ENCODE data around the gene MEAK7. TPM values are rescaled to one million over a fixed set of nuclear protein-coding genes. Genes with fewer than 3 reads are reported as not detected.
"Not testable (repeated sequence)": the region's sequence is repeated elsewhere in the genome, so short reads cannot be mapped to it uniquely, and the experiment has no call there.

The MEAK7 gene
- total and polyA plus RNA-seq, 4 experiments from 2014 or later = 3.3 to 16.8 (median 11.1) TPM

DNA sequence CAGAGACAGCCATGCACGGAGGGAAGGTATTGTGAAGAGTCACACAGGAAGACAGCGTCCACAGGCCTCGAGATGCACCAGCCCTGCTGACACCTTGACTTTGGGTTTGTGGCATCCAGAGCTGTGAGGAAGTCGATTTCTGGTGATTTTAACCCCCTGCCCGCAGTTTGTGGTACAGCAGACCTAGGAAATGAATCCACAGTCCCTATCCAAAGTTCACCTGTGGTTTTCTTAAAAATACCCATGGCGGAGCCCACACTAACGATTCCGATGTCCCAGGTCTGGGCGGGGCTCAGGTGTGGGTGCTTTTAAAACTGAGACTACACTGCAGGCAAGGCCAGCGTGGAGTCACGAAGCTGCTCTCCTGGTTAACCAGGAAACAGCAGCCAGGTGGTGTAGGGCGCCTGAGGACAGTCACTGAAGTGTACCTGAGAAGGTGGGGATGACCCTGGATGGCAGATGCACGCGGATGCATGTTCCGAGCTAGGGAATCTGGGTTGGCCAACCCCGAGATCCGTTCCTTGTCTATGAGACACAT, 14.4 kb upstream of the MEAK7 start:
- H3K27me3 Mint-ChIP-seq = no peaks in the 10 kb centered on the region
- no peaks in the 10 kb centered on the region for H3K9me3 Mint-ChIP-seq
- H3K9me3 ChIP-seq (ENCODE audit: control insufficient read depth in 1 of 2, low read length in 2 of 2) = no peaks in the 10 kb centered on the region
- ChIA-PET POLR2A (ENCODE audit: partially characterized antibody) (interaction anchor here (0.8 to 7.0 kb wide), 20 partner anchors 9 to 536 kb away, joined by 3 to 53 read pairs (median 8); partner anchors contain the start of genes KLHL36 and MEAK7), CTCF (ENCODE audit: partially characterized antibody) (interaction anchor here (0.8 to 8.0 kb wide), 13 partner anchors 8 to 332 kb away, joined by 3 to 61 read pairs (median 4); partner anchors contain the start of genes MEAK7 and TAF1C)
- H3K27ac Mint-ChIP-seq = peak overlapping the region; percentile 84 to 92 (median 91)
- H3K4me1 ChIP-seq (ENCODE audit: insufficient read depth, low read length) = peaks cover 61% of the 10 kb centered on the region
- DNase-seq = peak; percentile 75 to 89 (median 77)
- intact Hi-C loops (cut with micrococcal nuclease) = no loop called here
- peak overlapping the region; percentile 37 for H3K27ac ChIP-seq (ENCODE audit: low read depth, low read length)
- H3K36me3 ChIP-seq (ENCODE audit: insufficient read depth, low read length) = no peaks in the 10 kb centered on the region
- no peaks in the 10 kb centered on the region for H3K27me3 ChIP-seq (ENCODE audit: insufficient read depth, low read length)
- H3K4me3 Mint-ChIP-seq = peak overlapping the region; percentile 35 to 70 (median 46)
- H3K4me3 ChIP-seq (ENCODE audit: low read length in 2 of 2) = peak overlapping the region in 1 of 2 donors; percentile 27
- no peaks in the 10 kb centered on the region for H3K36me3 Mint-ChIP-seq
- peaks cover 42 to 67% (median 54%) of the 10 kb centered on the region in 4 donors for H3K4me1 Mint-ChIP-seq

DNA sequence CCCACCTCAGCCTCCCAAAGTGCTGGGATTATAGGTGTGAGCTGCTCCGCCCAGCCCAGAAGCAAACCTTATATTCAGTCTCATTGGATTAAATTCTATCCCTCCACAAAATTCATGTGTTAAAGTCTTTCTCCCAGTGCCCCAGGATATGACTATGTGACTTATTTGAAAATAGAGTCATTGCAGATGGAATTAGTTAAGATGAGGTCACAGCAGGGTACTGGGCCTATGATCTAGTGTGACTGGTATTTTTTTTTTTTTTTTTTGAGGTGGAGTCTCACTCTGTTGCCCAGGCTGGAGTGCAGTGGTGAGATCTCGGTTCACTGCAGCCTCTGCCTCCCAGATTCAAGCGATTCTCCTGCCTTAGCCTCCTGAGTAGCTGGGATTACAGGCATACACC, 13.8 kb upstream of the MEAK7 start:
- H3K9me3 Mint-ChIP-seq; H3K36me3 ChIP-seq (ENCODE audit: insufficient read depth, low read length); H3K9me3 ChIP-seq (ENCODE audit: control insufficient read depth in 1 of 2, low read length in 2 of 2); DNase-seq; H3K36me3 Mint-ChIP-seq; H3K4me3 ChIP-seq (ENCODE audit: low read length in 2 of 2); H3K27ac ChIP-seq (ENCODE audit: low read depth, low read length); intact Hi-C loops (cut with micrococcal nuclease); H3K27me3 ChIP-seq (ENCODE audit: insufficient read depth, low read length); H3K27me3 Mint-ChIP-seq: not testable (repeated sequence)
- POLR2A ChIA-PET (ENCODE audit: partially characterized antibody) = interaction anchor here (0.7 to 7.0 kb wide), 18 partner anchors 9 to 682 kb away, joined by 3 to 53 read pairs (median 8); partner anchors contain the start of genes KLHL36 and MEAK7
- peaks cover 46 to 74% (median 61%) of the 10 kb centered on the region in 4 donors for H3K4me1 Mint-ChIP-seq
- peaks cover 67% of the 10 kb centered on the region for H3K4me1 ChIP-seq (ENCODE audit: insufficient read depth, low read length)
- CTCF ChIA-PET (ENCODE audit: partially characterized antibody) = interaction anchor here (0.8 to 8.0 kb wide), 7 partner anchors 13 to 331 kb away, joined by 3 to 61 read pairs (median 3); partner anchors contain the start of genes MEAK7 and TAF1C
- H3K27ac Mint-ChIP-seq = peak overlapping the region; percentile 76 to 90 (median 83)
- H3K4me3 Mint-ChIP-seq = peak overlapping the region in 4 of 8 donors; percentile 15 to 47 (median 22)

DNA sequence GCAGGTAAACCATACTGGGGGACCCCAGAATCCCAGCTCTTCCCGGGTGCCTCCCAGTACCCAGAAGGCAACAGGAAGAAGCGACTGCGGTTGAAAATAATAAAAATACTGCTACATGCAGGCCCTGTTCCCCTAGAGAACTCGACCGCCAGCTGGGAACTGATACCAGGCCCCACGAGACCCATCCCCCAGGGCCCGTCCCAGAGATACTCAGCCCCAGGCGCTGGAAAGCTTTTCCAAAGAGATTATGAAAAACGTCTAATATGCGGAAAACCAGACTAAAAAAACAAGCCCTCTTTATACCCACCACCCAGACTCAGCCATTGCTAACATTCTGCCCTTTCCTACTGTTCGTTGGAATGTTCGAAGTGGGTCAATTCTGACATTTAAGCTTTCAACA, 12.9 kb upstream of the MEAK7 start:
- Histone ChIP-seq H3K4me1 (ENCODE audit: insufficient read depth, low read length) (peaks cover 76% of the 10 kb centered on the region), H3K27ac (ENCODE audit: low read depth, low read length) (no peak overlapping the region), H3K27me3 (ENCODE audit: insufficient read depth, low read length) (no peaks in the 10 kb centered on the region), H3K36me3 (ENCODE audit: insufficient read depth, low read length) (no peaks in the 10 kb centered on the region), H3K4me3 (ENCODE audit: low read length in 2 of 2) (no peak overlapping the region), H3K9me3 (ENCODE audit: control insufficient read depth in 1 of 2, low read length in 2 of 2) (no peaks in the 10 kb centered on the region)
- Mint-ChIP-seq H3K27ac (peak overlapping the region; percentile 25 to 89 (median 75)), H3K36me3 (no peaks in the 10 kb centered on the region), H3K9me3 (no peaks in the 10 kb centered on the region), H3K4me1 (peaks cover 49 to 81% (median 66%) of the 10 kb centered on the region in 4 donors), H3K4me3 (no peak overlapping the region), H3K27me3 (no peaks in the 10 kb centered on the region)
- ChIA-PET CTCF (ENCODE audit: partially characterized antibody) (interaction anchor here (0.9 to 8.0 kb wide), 3 partner anchors 12 to 105 kb away, joined by 3 to 61 read pairs (median 22); partner anchors contain the start of gene MEAK7), POLR2A (ENCODE audit: partially characterized antibody) (interaction anchor here (0.7 to 7.0 kb wide), 7 partner anchors 12 to 91 kb away, joined by 3 to 53 read pairs (median 21); partner anchors contain the start of gene MEAK7)
- DNase-seq = no peak
- intact Hi-C loops (cut with micrococcal nuclease) = no loop called here

DNA sequence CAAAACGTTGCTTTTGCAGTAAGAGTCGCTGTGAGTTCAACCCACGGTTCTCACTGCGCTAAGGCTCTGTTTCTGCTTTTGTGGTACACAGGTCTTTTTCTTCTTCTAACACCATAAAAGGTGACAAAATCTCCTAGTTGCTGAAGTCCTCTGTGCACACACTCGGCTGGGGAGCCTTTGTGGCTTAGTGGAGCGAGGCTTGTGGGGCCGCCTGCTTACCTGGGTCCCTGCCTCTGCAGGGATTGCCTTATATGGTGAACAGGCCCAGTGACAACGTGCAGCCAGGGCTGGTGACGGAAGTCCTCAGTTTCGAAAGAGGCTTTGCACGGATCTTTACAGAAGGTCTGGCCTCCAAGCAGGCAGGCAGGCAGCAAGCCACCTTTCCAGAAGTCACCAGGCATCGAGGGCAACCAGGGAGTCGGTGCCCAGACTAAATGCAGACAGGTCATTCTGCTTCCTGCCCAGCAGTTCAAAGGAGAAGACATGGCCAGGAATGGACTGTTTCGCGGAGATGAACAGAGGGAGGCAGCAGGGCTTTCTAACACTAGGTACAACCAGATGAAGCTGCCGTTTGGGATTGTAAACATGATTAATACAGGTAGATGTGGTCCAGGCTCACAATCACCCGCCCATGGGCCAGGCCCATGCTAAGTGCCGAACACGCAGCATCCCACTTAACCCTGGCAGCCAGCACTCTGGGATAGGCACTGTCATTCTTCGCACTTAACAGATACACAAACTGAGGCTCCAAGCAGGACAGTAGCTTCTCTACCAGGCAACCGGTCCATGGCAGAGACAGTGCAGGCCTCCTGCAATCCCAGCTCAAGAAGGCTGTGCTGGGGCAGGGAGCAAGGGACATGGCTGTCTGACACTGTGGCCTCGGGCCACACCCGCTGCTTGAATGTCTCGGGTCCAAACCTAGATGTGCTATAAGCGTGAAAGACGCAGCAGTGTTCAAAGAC, 10.7 kb upstream of the MEAK7 start:
- intact Hi-C loops (cut with micrococcal nuclease) = loop anchor here (1.0 to 2.0 kb wide), 5 partner anchors 9 to 107 kb away; partner anchors contain the start of gene COTL1
- H3K27ac ChIP-seq (ENCODE audit: low read depth, low read length) = peak overlapping the region; percentile 70
- H3K4me1 Mint-ChIP-seq = peaks cover 55 to 85% (median 75%) of the 10 kb centered on the region in 4 donors
- H3K4me3 ChIP-seq (ENCODE audit: low read length in 2 of 2) = peak overlapping the region in 1 of 2 donors; percentile 26
- ChIA-PET CTCF (ENCODE audit: partially characterized antibody) (interaction anchor here (0.8 to 14.7 kb wide), 12 partner anchors 10 to 224 kb away, joined by 3 to 358 read pairs (median 10); partner anchors contain the start of genes COTL1 and MEAK7), POLR2A (ENCODE audit: partially characterized antibody) (interaction anchor here (0.6 to 7.0 kb wide), 20 partner anchors 9 to 496 kb away, joined by 3 to 113 read pairs (median 6); partner anchors contain the start of genes COTL1, KLHL36, MEAK7 and ZDHHC7)
- peak overlapping the region; percentile 71 to 90 (median 78) for H3K4me3 Mint-ChIP-seq
- H3K27me3 Mint-ChIP-seq = no peaks in the 10 kb centered on the region
- no peaks in the 10 kb centered on the region for H3K36me3 Mint-ChIP-seq
- H3K36me3 ChIP-seq (ENCODE audit: insufficient read depth, low read length) = no peaks in the 10 kb centered on the region
- H3K27me3 ChIP-seq (ENCODE audit: insufficient read depth, low read length) = no peaks in the 10 kb centered on the region
- no peaks in the 10 kb centered on the region for H3K9me3 ChIP-seq (ENCODE audit: control insufficient read depth in 1 of 2, low read length in 2 of 2)
- H3K4me1 ChIP-seq (ENCODE audit: insufficient read depth, low read length) = peaks cover 89% of the 10 kb centered on the region
- H3K27ac Mint-ChIP-seq = peak overlapping the region; percentile 87 to 99 (median 98)
- H3K9me3 Mint-ChIP-seq = peaks cover 0 to 2% (median 0%) of the 10 kb centered on the region in 8 donors
- peak; percentile 84 to 90 (median 85) for DNase-seq

DNA sequence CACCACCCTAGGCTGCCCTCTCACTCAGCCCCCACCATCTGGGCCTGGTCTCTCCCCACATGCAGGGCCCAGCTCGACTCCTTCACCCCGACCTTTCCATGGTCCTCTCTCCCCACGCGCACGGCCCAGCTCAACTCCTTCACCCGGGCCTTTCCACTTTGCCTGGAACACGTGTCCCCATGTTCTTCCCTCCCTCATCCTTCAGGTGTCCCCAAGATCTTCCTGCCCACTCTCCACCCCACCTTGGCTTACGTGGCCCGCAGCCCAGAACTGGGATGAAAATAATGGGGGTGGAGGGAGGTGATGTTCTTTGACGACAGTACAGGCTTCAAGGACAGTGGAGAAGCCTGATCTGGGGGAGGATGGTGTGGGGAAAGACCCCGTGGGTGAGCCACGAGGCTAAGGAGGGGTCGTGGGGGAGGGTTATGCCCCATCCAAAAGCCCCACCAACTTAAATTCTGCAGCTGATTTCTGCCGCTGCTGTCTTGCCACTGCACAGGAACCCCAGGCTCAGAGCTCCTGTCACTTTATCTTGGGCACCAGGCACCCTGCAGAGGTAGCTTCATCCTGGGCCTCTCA, 9.9 kb upstream of the MEAK7 start:
- DNase-seq = no peak
- Histone ChIP-seq H3K27me3 (ENCODE audit: insufficient read depth, low read length) (no peaks in the 10 kb centered on the region), H3K36me3 (ENCODE audit: insufficient read depth, low read length) (no peaks in the 10 kb centered on the region), H3K4me3 (ENCODE audit: low read length in 2 of 2) (peak overlapping the region in 1 of 2 donors; percentile 26), H3K27ac (ENCODE audit: low read depth, low read length) (peak overlapping the region; percentile 70), H3K4me1 (ENCODE audit: insufficient read depth, low read length) (peaks cover 82% of the 10 kb centered on the region), H3K9me3 (ENCODE audit: control insufficient read depth in 1 of 2, low read length in 2 of 2) (no peaks in the 10 kb centered on the region)
- CTCF ChIA-PET (ENCODE audit: partially characterized antibody) = interaction anchor here (0.8 to 14.7 kb wide), 15 partner anchors 9 to 225 kb away, joined by 3 to 358 read pairs (median 6); partner anchors contain the start of genes COTL1 and MEAK7
- POLR2A ChIA-PET (ENCODE audit: partially characterized antibody) = interaction anchor here (0.6 to 7.0 kb wide), 18 partner anchors 9 to 186 kb away, joined by 3 to 113 read pairs (median 8); partner anchors contain the start of genes COTL1, KLHL36 and MEAK7
- H3K36me3 Mint-ChIP-seq = no peaks in the 10 kb centered on the region
- peaks cover 0 to 2% (median 0%) of the 10 kb centered on the region in 8 donors for H3K9me3 Mint-ChIP-seq
- peak overlapping the region; percentile 71 to 90 (median 78) for H3K4me3 Mint-ChIP-seq
- intact Hi-C loops (cut with micrococcal nuclease) = loop anchor here (1.0 to 2.0 kb wide), 2 partner anchors 8 to 86 kb away; no protein-coding TSS in a partner anchor
- peak overlapping the region; percentile 87 to 99 (median 98) for H3K27ac Mint-ChIP-seq
- no peaks in the 10 kb centered on the region for H3K27me3 Mint-ChIP-seq
- H3K4me1 Mint-ChIP-seq = peaks cover 53 to 79% (median 70%) of the 10 kb centered on the region in 4 donors

DNA sequence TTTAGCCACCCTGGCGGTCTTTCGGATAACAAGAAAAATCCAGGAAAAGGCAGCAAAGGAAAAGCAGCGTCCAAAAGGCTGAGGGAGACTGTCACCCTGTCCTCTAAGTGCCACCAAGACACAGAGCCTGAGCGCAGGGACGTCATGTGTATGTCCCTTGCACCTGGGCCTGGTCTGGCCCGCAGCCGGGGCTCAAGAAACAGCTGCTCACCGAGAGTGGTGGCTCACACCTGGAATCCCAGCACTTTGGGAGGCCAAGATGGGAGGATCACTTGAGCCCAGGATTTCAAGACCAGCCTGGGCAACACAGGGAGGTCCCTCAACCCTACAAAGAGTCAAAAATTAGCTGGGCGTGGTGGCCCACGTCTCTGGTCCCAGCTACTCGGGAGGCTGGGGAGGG, 9.2 kb upstream of the MEAK7 start:
- Histone ChIP-seq H3K4me1 (ENCODE audit: insufficient read depth, low read length) (peaks cover 82% of the 10 kb centered on the region), H3K27me3 (ENCODE audit: insufficient read depth, low read length) (no peaks in the 10 kb centered on the region), H3K36me3 (ENCODE audit: insufficient read depth, low read length) (no peaks in the 10 kb centered on the region), H3K27ac (ENCODE audit: low read depth, low read length) (peak overlapping the region; percentile 70), H3K9me3 (ENCODE audit: control insufficient read depth in 1 of 2, low read length in 2 of 2) (no peaks in the 10 kb centered on the region), H3K4me3 (ENCODE audit: low read length in 2 of 2) (no peak overlapping the region)
- Mint-ChIP-seq H3K9me3 (peaks cover 0 to 2% (median 0%) of the 10 kb centered on the region in 8 donors), H3K4me3 (peak overlapping the region in 7 of 8 donors; percentile 55 to 90 (median 75)), H3K27me3 (no peaks in the 10 kb centered on the region), H3K27ac (peak overlapping the region; percentile 87 to 99 (median 98)), H3K4me1 (peaks cover 49 to 76% (median 66%) of the 10 kb centered on the region in 4 donors), H3K36me3 (no peaks in the 10 kb centered on the region)
- intact Hi-C loops (cut with micrococcal nuclease) = loop anchor here (1.0 to 2.0 kb wide), 2 partner anchors 7 to 87 kb away; no protein-coding TSS in a partner anchor
- no peak for DNase-seq
- ChIA-PET CTCF (ENCODE audit: partially characterized antibody) (interaction anchor here (0.9 to 14.7 kb wide), 14 partner anchors 8 to 226 kb away, joined by 3 to 358 read pairs (median 10); partner anchors contain the start of genes COTL1 and MEAK7), POLR2A (ENCODE audit: partially characterized antibody) (interaction anchor here (1.0 to 7.0 kb wide), 16 partner anchors 8 to 457 kb away, joined by 3 to 113 read pairs (median 18); partner anchors contain the start of genes COTL1, KLHL36 and MEAK7)
